BLaER1 treated with 17β-estradiol and CSF1 and Interleukin-3, amounts not matched to agents 10 nM and 100 nM (cell line): Measurements from ENCODE around the gene SMURF2.

Source experiments
- H3K27ac ChIP-seq, 11 experiments: shearing (Covaris generic); formaldehyde crosslinking; 2 replicates each; pipeline ENCODE4 v1.8.1; 2022
- H3K27me3 ChIP-seq, 11 experiments: shearing (Covaris generic); formaldehyde crosslinking; 2 replicates each; pipeline ENCODE4 v1.8.1; 2022
- H3K36me3 ChIP-seq, 11 experiments: shearing (Covaris generic); formaldehyde crosslinking; 2 replicates each; pipeline ENCODE4 v1.8.1; 2022
- H3K4me1 ChIP-seq, 10 experiments: shearing (Covaris generic); formaldehyde crosslinking; 2 replicates each; pipeline ENCODE4 v1.8.1; 2022
- H3K4me2 ChIP-seq, 11 experiments: shearing (Covaris generic); formaldehyde crosslinking; 2 replicates each; pipeline ENCODE4 v1.8.1; 2022
- H3K4me3 ChIP-seq, 10 experiments: shearing (Covaris generic); formaldehyde crosslinking; 2 replicates each; pipeline ENCODE4 v1.8.1; 2022
- H3K9ac ChIP-seq, 11 experiments: shearing (Covaris generic); formaldehyde crosslinking; 2 replicates each; pipeline ENCODE4 v1.8.1; 2022
- H3K9me3 ChIP-seq, 11 experiments: shearing (Covaris generic); formaldehyde crosslinking; replicated peaks in 1 of 11; 2 replicates each; pipeline ENCODE4 v1.8.1; 2022
- H4K20me1 ChIP-seq, 11 experiments: shearing (Covaris generic); formaldehyde crosslinking; 2 replicates each; pipeline ENCODE4 v1.8.1; 2022
- Cebpa-rat ChIP-seq, 11 experiments: shearing (Covaris generic); IDR thresholded peaks; 2 replicates each; pipeline ENCODE4 v1.8.1; 2022

SMURF2 gene

GRCh38 chr17:64628641-64629040, 33.5 kb downstream of the SMURF2 start:
- peaks cover 0 to 67% (median 2%) of the 10 kb centered on the region in 10 experiments; a peak in 7 of 20 replicates for H3K4me1 ChIP-seq
- no peak overlapping the region for H3K4me3 ChIP-seq
- peak overlapping the region in 2 of 11 experiments; percentile 3 to 36; a peak in 2 of 22 replicates for H3K4me2 ChIP-seq
- H3K9me3 ChIP-seq: no peaks in the 10 kb centered on the region
- H4K20me1 ChIP-seq: peaks cover 86 to 99% (median 95%) of the 10 kb centered on the region in 11 experiments; a peak in 21 of 22 replicates
- no peak overlapping the region for H3K27ac ChIP-seq
- no peaks in the 10 kb centered on the region for H3K27me3 ChIP-seq
- peaks cover 0 to 30% (median 21%) of the 10 kb centered on the region in 11 experiments; a peak in 12 of 22 replicates for H3K36me3 ChIP-seq
- no peak for TF ChIP-seq Cebpa-rat (IDR thresholded peaks at IDR 0.05)
- H3K9ac ChIP-seq: no peak overlapping the region

DNA sequence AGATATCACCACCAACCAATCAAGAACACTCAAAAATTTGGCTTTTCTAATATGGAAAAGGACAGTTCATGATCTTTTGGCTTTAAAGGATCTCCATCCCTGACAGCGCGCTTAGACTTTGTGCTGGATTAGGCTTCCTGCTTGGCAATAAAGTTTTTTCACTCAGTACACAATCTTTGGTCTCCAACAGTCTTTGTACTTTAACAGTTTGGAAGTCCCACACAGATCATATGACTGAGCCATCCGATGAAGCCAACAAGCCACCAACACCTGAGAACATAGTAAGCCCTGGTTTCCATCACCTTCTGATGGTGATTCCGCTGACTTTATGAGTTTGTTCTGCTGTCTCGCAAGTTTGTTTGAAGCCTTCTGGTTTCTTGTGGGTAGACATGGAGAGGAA, 34.3 kb downstream of the SMURF2 start:
- Histone ChIP-seq H3K4me3 (no peak overlapping the region), H3K36me3 (peaks cover 0 to 28% (median 21%) of the 10 kb centered on the region in 11 experiments; a peak in 12 of 22 replicates), H3K27ac (no peak overlapping the region), H3K9ac (no peak overlapping the region), H3K27me3 (no peaks in the 10 kb centered on the region), H3K9me3 (no peaks in the 10 kb centered on the region), H3K4me1 (peaks cover 0 to 66% (median under 1%) of the 10 kb centered on the region in 10 experiments; a peak in 7 of 20 replicates), H4K20me1 (peaks cover 85 to 99% (median 96%) of the 10 kb centered on the region in 11 experiments; a peak in 21 of 22 replicates), H3K4me2 (0 out of 22 replicates have a peak overlapping the region, but pooled peaks of 1 of the 11 experiments have one; percentile 33)
- no peak for TF ChIP-seq Cebpa-rat (IDR thresholded peaks at IDR 0.05)

DNA sequence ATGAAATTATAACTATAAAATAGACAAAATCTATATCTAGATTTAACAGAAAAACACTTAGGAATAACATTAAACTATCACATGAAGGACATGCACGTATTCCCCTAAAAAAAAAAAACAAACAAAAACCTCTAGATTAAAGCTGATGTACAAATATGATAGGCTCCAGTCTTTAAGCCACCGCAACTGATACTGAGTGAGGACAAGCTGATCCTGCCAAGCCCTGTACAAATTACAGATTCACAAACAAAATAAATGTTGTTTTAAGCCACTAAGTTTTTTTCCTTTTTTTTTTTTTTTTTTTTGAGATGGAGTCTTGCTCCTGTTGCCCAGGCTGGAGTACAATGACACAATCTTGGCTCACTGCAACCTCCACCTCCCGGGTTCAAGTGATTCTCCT, 35.3 kb downstream of the SMURF2 start:
- Histone ChIP-seq H3K4me2 (no peak overlapping the region), H3K27me3 (no peaks in the 10 kb centered on the region), H3K9me3 (no peaks in the 10 kb centered on the region), H3K4me3 (no peak overlapping the region), H3K4me1 (peaks cover 0 to 63% (median 0%) of the 10 kb centered on the region in 10 experiments; a peak in 6 of 20 replicates), H4K20me1 (peaks cover 81 to 99% (median 93%) of the 10 kb centered on the region in 11 experiments; a peak in 21 of 22 replicates), H3K36me3 (peaks cover 0 to 28% (median 21%) of the 10 kb centered on the region in 11 experiments; a peak in 12 of 22 replicates), H3K27ac (no peak overlapping the region), H3K9ac (no peak overlapping the region)
- no peak for TF ChIP-seq Cebpa-rat (IDR thresholded peaks at IDR 0.05)

DNA sequence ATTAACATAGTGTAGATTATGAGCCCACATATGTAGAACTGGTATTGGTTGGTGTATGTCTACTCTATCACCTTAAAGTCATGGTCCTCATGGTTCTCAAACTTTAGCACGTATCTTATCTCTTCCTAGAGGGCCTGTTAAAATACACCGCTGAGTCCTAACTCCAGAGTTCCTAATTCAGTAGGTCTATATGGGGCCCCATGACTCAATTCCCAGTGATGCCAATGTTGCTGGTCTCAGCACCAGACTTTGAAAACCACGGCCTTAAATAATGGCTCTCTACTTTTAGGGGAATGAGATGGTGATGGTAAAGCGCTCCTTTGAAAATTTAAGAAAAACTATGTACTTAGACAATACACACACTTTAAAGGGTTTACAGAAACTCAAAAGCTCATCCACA, 36.6 kb downstream of the SMURF2 start:
- peak overlapping the region in 2 of 11 experiments; percentile 30 to 57; a peak in 4 of 22 replicates for H3K4me2 ChIP-seq
- no peak overlapping the region for H3K4me3 ChIP-seq
- no peaks in the 10 kb centered on the region for H3K27me3 ChIP-seq
- no peak overlapping the region for H3K27ac ChIP-seq
- H3K9ac ChIP-seq: no peak overlapping the region
- no peak for TF ChIP-seq Cebpa-rat (IDR thresholded peaks at IDR 0.05)
- peaks cover 81 to 100% (median 95%) of the 10 kb centered on the region in 11 experiments; a peak in 21 of 22 replicates for H4K20me1 ChIP-seq
- peaks cover 0 to 59% (median 0%) of the 10 kb centered on the region in 10 experiments; a peak in 6 of 20 replicates for H3K4me1 ChIP-seq
- H3K9me3 ChIP-seq: no peaks in the 10 kb centered on the region
- peaks cover 0 to 28% (median 21%) of the 10 kb centered on the region in 11 experiments; a peak in 12 of 22 replicates for H3K36me3 ChIP-seq

DNA sequence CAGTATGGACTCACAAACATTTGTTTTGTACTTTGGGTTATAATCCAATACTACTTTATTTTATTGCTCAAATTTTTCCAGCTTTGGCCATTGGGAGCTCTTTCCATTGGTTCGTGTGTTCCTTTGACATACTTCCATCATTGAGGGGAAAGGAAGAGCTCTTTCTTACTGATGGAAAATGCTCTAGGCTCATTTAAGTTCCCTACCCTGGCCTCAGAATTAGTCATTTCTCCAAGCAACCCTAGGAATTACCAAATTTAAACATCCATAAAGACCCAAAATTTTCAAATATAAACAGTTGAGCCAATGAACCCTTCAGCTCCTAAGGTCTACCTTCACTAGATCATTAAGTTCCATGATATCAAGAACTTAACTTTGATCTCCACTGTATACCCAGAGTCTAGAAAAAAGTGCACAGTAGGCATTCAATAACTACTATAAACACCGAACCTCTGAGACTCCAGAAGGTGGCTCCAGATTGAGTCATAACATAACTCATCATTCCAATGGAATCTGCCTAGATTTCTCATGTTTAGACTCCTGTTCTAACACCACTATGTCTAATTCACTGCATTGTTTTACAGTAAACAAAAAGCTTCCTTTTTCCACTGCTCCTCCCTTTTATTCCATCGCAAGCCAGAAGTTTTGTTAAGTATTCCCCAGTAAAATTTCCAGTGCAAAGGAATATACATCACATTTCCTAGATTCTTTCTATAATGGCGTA, 39.0 kb downstream of the SMURF2 start:
- Histone ChIP-seq H3K27me3 (no peaks in the 10 kb centered on the region), H3K36me3 (peaks cover 0 to 34% (median 18%) of the 10 kb centered on the region in 11 experiments; a peak in 13 of 22 replicates), H3K4me2 (peak overlapping the region in 3 of 11 experiments; percentile 1 to 29 (median 14); a peak in 3 of 22 replicates), H3K27ac (no peak overlapping the region), H3K4me1 (peaks cover 0 to 52% (median 0%) of the 10 kb centered on the region in 10 experiments; a peak in 6 of 20 replicates), H3K4me3 (no peak overlapping the region), H4K20me1 (peaks cover 72 to 100% (median 95%) of the 10 kb centered on the region in 11 experiments; a peak in 21 of 22 replicates), H3K9ac (no peak overlapping the region), H3K9me3 (no peaks in the 10 kb centered on the region)
- no peak for TF ChIP-seq Cebpa-rat (IDR thresholded peaks at IDR 0.05)

DNA sequence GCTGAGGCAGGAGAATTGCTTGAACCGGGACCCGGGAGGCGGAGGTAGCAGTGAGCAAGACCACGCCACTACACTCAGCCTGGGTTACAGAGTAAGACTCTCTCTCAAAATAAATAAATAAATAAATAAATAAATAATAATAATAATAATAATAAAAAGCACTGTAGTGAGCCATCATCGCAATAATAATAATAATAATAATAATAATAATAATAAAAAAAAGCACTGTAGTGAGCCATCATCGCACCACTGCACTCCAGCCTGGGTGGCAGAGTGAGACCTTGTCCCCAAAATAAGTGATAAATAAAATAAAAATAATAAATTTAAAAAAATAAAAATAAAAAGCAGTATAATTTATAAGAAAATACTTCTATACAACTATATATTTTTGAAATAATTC, 40.3 kb downstream of the SMURF2 start:
- Histone ChIP-seq H3K36me3 (peaks cover 0 to 28% (median 17%) of the 10 kb centered on the region in 11 experiments; a peak in 13 of 22 replicates), H3K27me3 (no peaks in the 10 kb centered on the region), H3K4me1 (peaks cover 0 to 46% (median 0%) of the 10 kb centered on the region in 10 experiments; a peak in 6 of 20 replicates), H3K4me3 (no peak overlapping the region), H3K27ac (no peak overlapping the region), H3K9me3 (no peaks in the 10 kb centered on the region), H3K9ac (no peak overlapping the region), H4K20me1 (peaks cover 62 to 99% (median 93%) of the 10 kb centered on the region in 11 experiments; a peak in 21 of 22 replicates), H3K4me2 (no peak overlapping the region)
- no peak for TF ChIP-seq Cebpa-rat (IDR thresholded peaks at IDR 0.05)

DNA sequence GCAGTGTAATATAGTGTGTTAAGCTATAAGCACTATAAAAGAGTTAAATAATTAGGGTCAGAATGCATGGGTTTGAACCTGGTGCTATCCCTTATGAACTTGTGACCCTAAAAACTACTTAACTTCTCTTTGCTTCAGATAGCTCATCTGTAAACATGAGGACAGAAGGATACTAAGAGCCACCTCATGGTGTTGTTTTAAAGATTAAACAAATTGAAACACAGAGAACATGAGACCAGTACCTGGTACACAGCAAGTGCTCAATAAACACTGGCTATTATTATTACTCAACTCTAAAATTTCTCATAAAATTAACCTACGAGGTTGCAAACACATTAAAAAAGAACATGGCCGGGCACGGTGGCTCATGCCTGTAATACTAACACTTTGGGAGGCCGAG, 43.3 kb downstream of the SMURF2 start:
- peaks cover 0 to 11% (median 0%) of the 10 kb centered on the region in 11 experiments; a peak in 5 of 22 replicates for H3K36me3 ChIP-seq
- no peak overlapping the region for H3K4me3 ChIP-seq
- no peak for TF ChIP-seq Cebpa-rat (IDR thresholded peaks at IDR 0.05)
- no peaks in the 10 kb centered on the region for H3K9me3 ChIP-seq
- no peak overlapping the region for H3K9ac ChIP-seq
- H3K4me1 ChIP-seq: peaks cover 0 to 51% (median 7%) of the 10 kb centered on the region in 10 experiments; a peak in 15 of 20 replicates
- no peak overlapping the region for H3K4me2 ChIP-seq
- H3K27ac ChIP-seq: no peak overlapping the region
- no peaks in the 10 kb centered on the region for H3K27me3 ChIP-seq
- H4K20me1 ChIP-seq: peaks cover 53 to 99% (median 93%) of the 10 kb centered on the region in 11 experiments; a peak in 21 of 22 replicates

GRCh38 chr17:64617125-64617780, 44.9 kb downstream of the SMURF2 start:
- Histone ChIP-seq H3K4me2 (no peak overlapping the region), H4K20me1 (peaks cover 50 to 99% (median 93%) of the 10 kb centered on the region in 11 experiments; a peak in 21 of 22 replicates)

More at GRCh38 chr17:64617125-64617780, 44.9 kb downstream of the SMURF2 start:
- Histone ChIP-seq H3K4me3 (no peak overlapping the region), H3K4me1 (peaks cover 0 to 54% (median 18%) of the 10 kb centered on the region in 10 experiments; a peak in 16 of 20 replicates), H3K27ac (no peak overlapping the region), H3K36me3 (peaks cover 0 to 10% (median 0%) of the 10 kb centered on the region in 11 experiments; a peak in 3 of 22 replicates), H3K27me3 (no peaks in the 10 kb centered on the region), H3K9me3 (no peaks in the 10 kb centered on the region), H3K9ac (no peak overlapping the region)
- no peak for TF ChIP-seq Cebpa-rat (IDR thresholded peaks at IDR 0.05)
